Posterior cingulate gyrus (tissue), 11 donors: ENCODE measurements around the gene CDRT15.
"Not testable (repeated sequence)": the region's sequence is repeated elsewhere in the genome, so short reads cannot be mapped to it uniquely, and the experiment has no call there.

ENCODE experiments used
- DNase-seq, 10 donors: peaks; one replicate each; pipeline versions ENCODE4 v3.0.0 to v3.0.0-alpha.2; 2020 to 2021; ENCODE audit warnings: mixed read lengths in 3 of 10
- intact Hi-C: fragments of 100-400 bp; cut with DNase I; formaldehyde crosslinking; loops from one replicate; pipeline ENCODE4 v1.15.1; 2023

The CDRT15 gene

GRCh38 chr17:14209215-14209614 is 27.4 kb downstream of the CDRT15 start:
- DNase-seq = no peak

GRCh38 chr17:14207791-14208190 is 28.9 kb downstream of the CDRT15 start:
- intact Hi-C loops = no loop called here
- DNase-seq = peak in 1 of 10 donors; percentile 25

More at GRCh38 chr17:14209215-14209614, 27.4 kb downstream of the CDRT15 start:
- intact Hi-C loops = no loop called here

GRCh38 chr17:14206891-14207290 is 29.8 kb downstream of the CDRT15 start:
- intact Hi-C loops = no loop called here

DNA sequence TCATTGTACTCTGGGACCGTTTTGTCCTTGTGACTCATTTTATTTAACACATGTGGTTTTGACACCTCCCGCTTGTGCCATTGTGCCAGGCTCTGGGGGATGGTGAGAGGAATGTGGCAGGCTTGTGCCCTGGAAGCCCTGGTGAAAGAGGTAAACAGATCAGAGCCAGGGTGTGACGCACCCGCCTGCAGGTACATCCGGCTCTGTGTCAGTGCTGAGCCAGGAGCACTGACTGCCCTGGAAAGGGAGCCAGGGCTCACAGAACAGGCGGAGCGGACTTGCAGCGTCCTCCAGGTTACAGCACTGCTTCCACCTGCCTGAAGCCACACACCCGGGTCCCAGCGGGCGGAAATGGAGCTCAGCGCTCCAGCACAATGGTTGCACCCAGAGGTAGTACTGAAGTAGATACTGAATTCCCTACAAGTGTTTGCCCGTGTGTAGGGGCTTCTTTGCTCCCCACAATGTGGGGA is 30.6 kb downstream of the CDRT15 start:
- peak in 7 of 10 donors; percentile 11 to 81 (median 35) for DNase-seq

More at GRCh38 chr17:14206891-14207290, 29.8 kb downstream of the CDRT15 start:
- peak in 1 of 10 donors; percentile 78 for DNase-seq

DNA sequence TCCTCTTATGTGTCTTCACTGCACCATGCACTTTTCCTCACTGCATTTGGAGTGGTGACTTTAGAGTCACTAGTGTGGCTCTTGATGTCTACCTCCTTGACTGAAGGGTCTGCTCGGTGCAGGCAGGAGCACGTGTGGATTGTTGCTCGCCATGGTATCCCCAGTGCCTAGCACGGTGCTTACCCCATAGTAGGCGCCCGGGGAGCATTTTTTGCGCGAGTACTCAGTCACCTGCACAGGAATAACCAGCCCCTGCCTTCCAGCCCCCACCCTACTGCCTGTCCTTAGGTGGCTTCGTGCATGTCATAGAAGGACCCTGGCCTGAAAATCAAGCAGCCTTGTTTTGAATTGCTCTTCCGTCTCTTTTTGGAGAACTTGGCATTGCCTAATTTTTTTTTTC is 31.3 kb downstream of the CDRT15 start:
- intact Hi-C loops = no loop called here
- peak in 1 of 10 donors; percentile 24 for DNase-seq

More for the DNA sequence above, 30.6 kb downstream of the CDRT15 start:
- intact Hi-C loops = no loop called here

DNA sequence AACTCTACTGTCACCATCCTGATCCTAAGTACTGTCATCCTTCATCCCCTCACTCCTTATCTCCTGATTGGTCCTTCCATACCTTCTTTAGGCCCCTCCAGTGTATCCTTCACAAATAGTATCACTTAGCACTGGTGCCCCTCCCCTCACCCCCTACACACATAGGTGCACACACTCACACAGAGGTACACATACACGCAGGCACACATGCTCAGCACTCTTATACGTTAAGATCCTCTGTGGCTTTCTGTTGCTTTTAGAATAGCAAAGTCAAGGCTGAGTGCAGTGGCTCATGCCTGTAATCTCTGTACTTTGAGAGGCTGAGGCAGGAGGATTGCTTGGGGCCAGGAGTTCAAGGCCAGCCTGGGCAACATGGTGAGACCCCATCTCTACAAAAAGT is 32.1 kb downstream of the CDRT15 start:
- intact Hi-C loops = no loop called here
- DNase-seq = peak in 1 of 10 donors; percentile 20

DNA sequence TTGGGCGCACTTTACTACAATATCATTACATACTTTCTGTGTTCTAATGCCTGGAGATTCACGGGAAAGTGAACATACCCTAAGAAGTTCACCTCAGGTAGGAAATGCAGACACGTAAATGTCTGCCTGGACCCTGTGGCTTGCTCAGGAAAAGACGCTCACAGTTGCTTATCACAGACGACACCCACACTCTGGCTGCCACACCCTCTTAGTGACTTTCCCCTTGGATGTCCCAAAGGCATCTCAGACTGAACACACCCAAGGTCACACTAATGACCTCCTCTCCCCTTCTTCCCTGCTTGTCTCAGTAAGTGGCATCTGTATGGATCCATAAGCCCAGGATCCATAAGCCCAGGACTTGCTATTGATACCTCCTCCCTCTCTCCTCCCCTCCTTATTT is 32.6 kb downstream of the CDRT15 start:
- DNase-seq = peak in 1 of 10 donors; percentile 37
- intact Hi-C loops = no loop called here

DNA sequence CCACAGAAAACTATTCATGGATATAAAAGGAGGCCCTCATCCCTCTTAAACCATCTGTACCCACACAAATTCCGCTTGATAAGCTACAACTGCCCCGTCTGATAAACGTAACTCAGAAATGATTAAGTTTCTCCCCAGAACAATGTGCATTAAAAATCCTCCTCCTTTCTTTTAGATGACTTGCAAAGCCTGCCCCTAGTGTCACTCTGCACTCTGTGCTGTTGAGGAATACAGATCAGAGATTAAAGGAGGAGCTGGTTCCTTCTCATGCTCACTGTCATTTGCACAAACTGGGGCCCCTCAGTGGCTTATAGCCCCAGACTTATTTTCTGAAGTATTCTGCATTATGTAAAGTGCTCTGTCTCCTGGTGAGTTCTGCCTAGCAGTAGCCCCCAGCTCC is 33.3 kb downstream of the CDRT15 start:
- DNase-seq = no peak
- intact Hi-C loops = no loop called here

- intact Hi-C loops = no loop called here
Measured at GRCh38 chr17:14202388-14203166, 34.1 kb downstream of the CDRT15 start.

DNA sequence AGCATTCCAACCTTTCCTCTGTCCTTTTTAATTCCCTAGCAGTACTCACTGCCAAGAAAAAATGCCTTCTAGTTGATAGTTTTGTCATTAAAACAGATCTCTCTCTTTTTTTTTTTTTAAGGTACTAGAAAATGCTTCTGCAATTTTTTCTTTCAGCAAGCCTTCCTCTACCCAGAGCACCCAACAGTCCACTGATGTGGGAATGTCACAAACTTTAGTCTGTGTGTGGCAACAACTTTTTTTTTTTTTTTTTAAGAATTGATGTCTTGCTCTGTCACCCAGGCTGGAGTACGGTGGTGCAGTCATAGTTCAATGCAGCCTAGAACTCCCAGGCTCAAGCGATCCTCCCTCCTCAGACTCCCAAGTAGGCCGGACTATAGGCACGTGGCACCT is 34.7 kb downstream of the CDRT15 start:
- intact Hi-C loops = no loop called here
- DNase-seq = peak in 1 of 10 donors; percentile 53

More at GRCh38 chr17:14202388-14203166, 34.1 kb downstream of the CDRT15 start:
- peak in 1 of 10 donors; percentile 19 for DNase-seq

DNA sequence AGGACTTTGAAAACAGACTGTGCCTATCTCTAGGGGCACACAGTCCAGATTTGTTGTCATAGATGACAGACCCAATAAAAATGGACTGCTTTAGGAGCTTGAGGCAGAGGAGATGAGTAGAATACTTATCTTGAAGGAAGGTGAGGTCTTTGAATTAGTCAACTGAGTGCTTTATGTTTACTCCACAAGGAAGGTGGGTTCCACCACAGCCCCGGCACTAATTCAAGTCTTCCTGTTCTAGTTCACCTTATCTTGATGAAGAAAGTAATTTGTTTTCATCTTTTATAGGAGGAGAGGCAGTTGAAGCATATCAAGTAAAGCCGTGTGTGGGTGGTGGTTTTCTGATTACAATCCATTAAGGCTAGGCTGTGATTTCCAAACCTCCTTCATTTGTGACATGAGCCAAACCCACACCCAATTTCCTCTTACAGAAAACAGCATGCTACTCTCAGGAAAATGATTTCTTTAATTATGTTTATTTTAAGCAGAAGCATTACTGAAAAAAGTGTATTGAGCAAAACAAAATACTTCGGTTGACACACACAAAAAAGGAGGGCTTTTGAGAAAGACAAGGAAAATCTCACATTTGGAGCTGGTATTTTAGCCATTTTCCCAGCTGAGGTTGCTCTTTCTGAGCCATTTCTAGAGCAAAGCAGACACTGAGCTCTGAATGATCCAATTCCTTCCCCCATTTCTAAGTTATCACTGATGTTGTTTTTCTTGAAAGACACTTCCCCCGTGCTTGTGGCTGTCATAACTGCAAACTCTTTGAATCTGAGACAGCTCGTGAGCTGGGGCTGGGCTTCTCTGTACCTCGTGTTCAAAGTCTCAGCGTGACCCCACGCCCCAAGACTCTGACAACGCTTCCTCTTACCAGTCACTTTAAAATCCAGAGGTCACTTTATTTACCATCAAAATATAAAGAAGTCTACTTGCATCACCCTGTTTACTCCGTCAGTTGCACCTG is 35.4 kb downstream of the CDRT15 start:
- intact Hi-C loops = no loop called here
- DNase-seq = peak in 1 of 10 donors; percentile 31

DNA sequence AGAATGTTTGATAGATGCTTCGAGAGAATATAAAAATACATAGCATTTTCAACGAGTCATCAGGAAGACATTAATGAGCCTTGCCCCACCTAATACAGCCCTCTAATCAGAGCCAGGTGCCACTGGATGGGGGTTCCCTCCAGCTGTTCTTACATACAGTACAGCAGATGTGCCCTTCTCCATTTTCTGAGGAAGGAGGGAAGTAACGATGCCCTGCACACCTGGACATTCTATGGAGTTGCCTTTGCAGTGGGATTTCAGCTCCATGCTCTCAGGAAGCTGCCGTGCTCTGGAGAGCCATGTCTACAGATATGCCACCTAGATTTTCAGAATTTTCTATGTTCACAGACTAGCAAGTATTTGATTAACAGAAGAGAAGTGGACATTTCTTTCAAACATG is 36.3 kb downstream of the CDRT15 start:
- intact Hi-C loops = no loop called here
- DNase-seq = peak in 1 of 10 donors; percentile 16

GRCh38 chr17:14199601-14200000 is 37.1 kb downstream of the CDRT15 start:
- no peak for DNase-seq
- intact Hi-C loops = no loop called here

DNA sequence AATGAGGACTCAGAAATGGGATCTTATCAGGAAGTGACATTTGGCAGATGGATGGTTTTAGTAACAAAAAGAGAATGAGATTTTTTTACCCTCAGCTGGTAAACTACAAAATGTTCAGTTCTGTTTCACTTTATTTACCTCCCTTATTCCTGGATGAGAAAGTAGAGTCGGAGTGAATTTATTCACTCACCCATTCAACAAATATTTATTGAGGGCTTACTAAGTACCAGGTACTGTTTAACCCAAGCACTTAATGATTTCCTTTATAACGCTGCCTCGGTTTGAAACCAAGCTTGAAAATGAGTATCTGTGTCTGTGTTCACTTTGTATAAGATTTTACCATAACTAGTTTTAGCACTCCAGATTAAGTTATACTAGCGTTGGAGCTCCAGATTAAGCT is 38.1 kb downstream of the CDRT15 start:
- DNase-seq = no peak
- intact Hi-C loops = no loop called here

- DNase-seq = no peak
- intact Hi-C loops = no loop called here
Measured at GRCh38 chr17:14198013-14198412, 38.6 kb downstream of the CDRT15 start.

DNA sequence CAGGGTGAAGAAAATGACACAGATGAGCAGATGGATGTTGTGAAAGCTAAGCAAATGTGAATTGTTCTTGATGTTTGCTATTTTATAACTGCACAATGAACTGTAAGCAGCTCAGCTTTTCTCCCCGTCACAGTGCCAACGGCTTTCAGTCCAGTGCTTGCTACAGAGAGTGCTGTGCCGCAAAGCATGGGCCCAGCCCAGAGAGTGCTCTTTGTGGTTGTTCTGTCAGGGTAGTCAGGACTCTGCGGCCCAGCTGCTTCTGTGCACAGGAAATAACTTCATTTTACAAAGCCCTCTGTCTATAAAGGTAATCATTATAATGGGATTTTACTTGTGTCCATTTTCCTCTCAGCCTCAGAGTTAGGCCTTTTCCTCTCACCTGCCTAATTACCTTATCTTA is 39.1 kb downstream of the CDRT15 start:
- no peak for DNase-seq
- intact Hi-C loops = no loop called here

GRCh38 chr17:14197057-14197456 is 39.6 kb downstream of the CDRT15 start:
- DNase-seq = no peak
- intact Hi-C loops = no loop called here

- DNase-seq = no peak
- intact Hi-C loops = no loop called here
Measured at GRCh38 chr17:14196377-14196997, 40.2 kb downstream of the CDRT15 start.

DNA sequence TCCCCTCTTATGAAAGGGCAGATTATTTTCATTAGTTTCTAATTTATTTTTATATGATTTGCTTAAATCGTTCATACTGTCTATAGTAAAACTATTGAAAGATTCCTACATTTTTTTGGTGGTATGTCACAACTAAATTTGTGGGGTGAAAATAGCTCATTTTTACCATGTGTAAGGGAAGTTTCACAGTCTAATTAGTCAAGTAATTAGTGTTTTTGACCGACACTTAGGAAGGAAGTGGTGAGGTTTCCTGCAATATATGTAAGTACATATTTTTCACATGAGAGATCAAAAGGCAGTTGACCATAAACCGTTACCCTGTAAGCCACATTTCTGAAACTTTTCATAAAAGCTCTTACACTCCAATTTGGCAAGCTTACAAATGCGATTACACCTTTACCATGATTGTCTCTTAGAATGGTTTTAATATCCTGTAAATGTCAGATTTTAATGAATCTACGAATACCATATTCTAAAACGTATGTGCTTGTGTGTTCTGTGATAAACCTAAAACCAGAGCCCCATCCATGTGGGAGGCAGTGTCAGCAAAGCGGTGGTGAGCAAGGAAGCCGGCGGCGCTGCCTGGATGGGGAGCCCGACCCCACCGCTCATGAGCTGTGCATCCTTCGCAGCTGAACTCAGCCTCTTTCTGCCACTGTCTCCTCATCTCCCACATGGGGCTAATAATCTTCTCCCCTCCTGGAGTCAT is 43.9 kb downstream of the CDRT15 start:
- peak in 1 of 10 donors; percentile 52 for DNase-seq
- intact Hi-C loops = not testable (repeated sequence)

- intact Hi-C loops = not testable (repeated sequence)
Measured at GRCh38 chr17:14192039-14192438, 44.6 kb downstream of the CDRT15 start.

More at GRCh38 chr17:14192039-14192438, 44.6 kb downstream of the CDRT15 start:
- DNase-seq = not testable (repeated sequence)
